Measurements from ENCODE around the gene VBP1.

DNA sequence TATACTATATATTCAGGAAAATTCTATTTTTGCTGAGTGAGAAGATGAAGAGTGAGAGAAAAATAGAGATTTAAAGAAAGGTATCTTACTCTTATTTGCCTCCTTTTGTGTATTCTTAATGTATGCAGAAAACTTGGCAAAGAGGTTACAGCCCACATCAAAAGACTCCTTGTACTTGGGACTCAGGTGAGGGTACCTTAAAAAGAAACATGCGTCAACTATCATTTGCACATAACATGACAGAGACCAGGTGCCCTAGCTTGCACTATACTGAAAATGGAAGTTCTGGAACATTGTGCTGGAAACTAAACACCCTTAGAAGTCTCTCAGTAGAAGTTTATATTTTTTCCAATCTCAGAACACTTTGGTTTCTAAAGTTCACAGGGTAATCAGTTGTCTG, 63.6 kb downstream of the VBP1 start:
- TF ChIP-seq POLR2A (IDR thresholded peaks at IDR 0.05; ENCODE audit: low read depth, low read length) (no peak), POU2F2 (IDR thresholded peaks at IDR 0.05; ENCODE audit: low read depth, low read length) (no peak), POLR2AphosphoS5 (IDR thresholded peaks at IDR 0.05; ENCODE audit: low read depth, low read length) (no peak), SPI1 (IDR thresholded peaks at IDR 0.05; ENCODE audit: low read depth, low read length) (no peak)
